Right renal pelvis (tissue), 4 donors: ENCODE data around the gene RIPPLY3. TPM values are rescaled to one million over a fixed set of nuclear protein-coding genes. Genes with fewer than 3 reads are reported as not detected.
A peak's percentile ranks its signal among the peaks of the same experiment; 100 is the strongest.

Source experiments
- DNase-seq, 4 donors: peaks; one replicate each; pipeline ENCODE4 v3.0.0-alpha.2; 2013; ENCODE audit warnings: low read depth in 4 of 4, low spot score in 3 of 4, missing footprints in 1 of 4
- polyA plus RNA-seq, 4 donors: library from polyadenylated mRNA; unstranded; fragments of 120-200 nt; gene quantifications; one replicate each; pipeline ENCODE4 v1.2.1, GENCODE V29; 2013; ENCODE audit not compliant: insufficient read length in 4 of 4

Gene RIPPLY3
- polyA plus RNA-seq, 4 donors = 1.8 to 2.2 (median 2.1) TPM

- no peak for DNase-seq
Observed at GRCh38 chr21:37055271-37055855, 48.9 kb downstream of the RIPPLY3 start.

GRCh38 chr21:37057614-37058013, 51.1 kb downstream of the RIPPLY3 start:
- no peak for DNase-seq

- no peak for DNase-seq
Observed at GRCh38 chr21:37058261-37058660, 51.8 kb downstream of the RIPPLY3 start.

GRCh38 chr21:37059181-37059580, 52.7 kb downstream of the RIPPLY3 start:
- no peak for DNase-seq

GRCh38 chr21:37060296-37060695, 53.8 kb downstream of the RIPPLY3 start:
- peak; percentile 43 to 62 (median 56) for DNase-seq

GRCh38 chr21:37061926-37062592, 55.6 kb downstream of the RIPPLY3 start:
- DNase-seq = no peak

GRCh38 chr21:37062593-37062935, 56.1 kb downstream of the RIPPLY3 start:
- DNase-seq = no peak

GRCh38 chr21:37063433-37063832, 56.9 kb downstream of the RIPPLY3 start:
- DNase-seq = no peak

GRCh38 chr21:37064841-37065240, 58.3 kb downstream of the RIPPLY3 start:
- no peak for DNase-seq

- DNase-seq = no peak
Observed at GRCh38 chr21:37065561-37066177, 59.2 kb downstream of the RIPPLY3 start.

Other genes with a start within 250 kb of the RIPPLY3 start
- 10 to 100 TPM; 16.5 to 18.5 (median 17.6) TPM for gene HLCS, start 40.0 kb upstream of the RIPPLY3 start, polyA plus RNA-seq
- gene PIGP, start 66.4 kb downstream of the RIPPLY3 start, polyA plus RNA-seq = 10 to 100 TPM; 34.5 to 45.0 (median 38.1) TPM
- gene TTC3, start 66.6 kb downstream of the RIPPLY3 start, polyA plus RNA-seq = 100 to 1,000 TPM; 156 to 172 (median 163) TPM